Lower leg skin (tissue), 3 donors: ENCODE results near the gene RABGGTB.
"Not testable (repeated sequence)": the region's sequence is repeated elsewhere in the genome, so short reads cannot be mapped to it uniquely, and the experiment has no call there.

Source experiments
- CTCF ChIP-seq, 3 donors: fragments of 450-650 bp; IDR thresholded peaks; one replicate each; pipeline ENCODE4 v1.5.1; 2016; ENCODE audit warnings: antibody characterized with exemption in 3 of 3, mild to moderate bottlenecking in 3 of 3, moderate library complexity in 2 of 3
- POLR2A ChIP-seq, 2 donors: fragments of 450-650 bp; IDR thresholded peaks; one replicate each; pipeline ENCODE4 v1.6.1; 2016 to 2017; ENCODE audit warnings: antibody characterized with exemption in 2 of 2, mild to moderate bottlenecking in 1 of 2, moderate library complexity in 1 of 2

- not testable (repeated sequence) for TF ChIP-seq CTCF, POLR2A (IDR thresholded peaks at IDR 0.05)
Measured at GRCh38 chr1:75783920-75784319, 2.1 kb upstream of the RABGGTB start.
